MCF 10A (cell line): ENCODE results near the gene ITGA11. TPM values are rescaled to one million over a fixed set of nuclear protein-coding genes. Genes with fewer than 3 reads are reported as not detected.

Experiments used
- BruUV-seq: library from RNA; stranded (reverse); fragments of 400-500 nt; replicated peaks from 2 replicates; lab custom pipeline; 2021; lab: Mats Ljungman, UMichigan
- CTCF ChIA-PET: fragments of 300-600 bp; sonication (Branson Sonifier 250); formaldehyde crosslinking; extraction: SDS; loops from one replicate; lab custom pipeline; 2021; ENCODE audit warnings: antibody characterized with exemption, inconsistent platforms; lab: Yijun Ruan, JAX
- POLR2A ChIA-PET: fragments of 300-600, 350-650 bp; sonication (Branson Sonifier 250); formaldehyde crosslinking; extraction: SDS; loops from one replicate; lab custom pipeline; 2020; ENCODE audit warnings: antibody characterized with exemption, inconsistent platforms; lab: Yijun Ruan, JAX
- DNase-seq: peaks from one replicate; pipeline ENCODE4 v3.0.0-alpha.2; 2018; ENCODE audit not compliant: unreplicated experiment
- H3K27ac Mint-ChIP-seq: one replicate; pipeline ENCODE4 v1.8.0; 2022; ENCODE audit warnings: mild to moderate bottlenecking, low read depth, mixed read lengths; ENCODE audit not compliant: unreplicated experiment
- H3K27me3 Mint-ChIP-seq: one replicate; pipeline ENCODE4 v1.8.0; 2022; ENCODE audit warnings: mixed read lengths; ENCODE audit not compliant: insufficient read depth, unreplicated experiment
- H3K36me3 Mint-ChIP-seq: one replicate; pipeline ENCODE4 v1.8.0; 2022; ENCODE audit warnings: mild to moderate bottlenecking, moderate library complexity, mixed read lengths; ENCODE audit not compliant: insufficient read depth, unreplicated experiment
- H3K4me1 Mint-ChIP-seq: one replicate; pipeline ENCODE4 v1.8.0; 2022; ENCODE audit warnings: mixed read lengths; ENCODE audit not compliant: insufficient read depth, unreplicated experiment
- H3K4me3 Mint-ChIP-seq: one replicate; pipeline ENCODE4 v1.8.0; 2022; ENCODE audit warnings: mild to moderate bottlenecking, moderate library complexity, mixed read lengths; ENCODE audit not compliant: unreplicated experiment
- H3K9me3 Mint-ChIP-seq: one replicate; pipeline ENCODE4 v1.8.0; 2022; ENCODE audit warnings: mixed read lengths; ENCODE audit not compliant: unreplicated experiment
- intact Hi-C: fragments of 100-400 bp; cut with micrococcal nuclease; formaldehyde crosslinking; loops from 2 replicates; pipeline ENCODE4 v1.14.1; 2022
- total RNA-seq: library from RNA; stranded (reverse); gene quantifications from 2 replicates; pipeline ENCODE4 v1.2.3, GENCODE V29; 2022
- TF ChIP-seq, protein P1 (sequence below): fragments of 200-600 bp; IDR thresholded peaks from one replicate; pipeline ENCODE4 v1.8.0; 2022; ENCODE audit warnings: antibody characterized with exemption, mild to moderate bottlenecking; ENCODE audit not compliant: unreplicated experiment

ITGA11 gene
- total RNA-seq, 1 experiment from 2014 or later: 0.19 TPM

DNA sequence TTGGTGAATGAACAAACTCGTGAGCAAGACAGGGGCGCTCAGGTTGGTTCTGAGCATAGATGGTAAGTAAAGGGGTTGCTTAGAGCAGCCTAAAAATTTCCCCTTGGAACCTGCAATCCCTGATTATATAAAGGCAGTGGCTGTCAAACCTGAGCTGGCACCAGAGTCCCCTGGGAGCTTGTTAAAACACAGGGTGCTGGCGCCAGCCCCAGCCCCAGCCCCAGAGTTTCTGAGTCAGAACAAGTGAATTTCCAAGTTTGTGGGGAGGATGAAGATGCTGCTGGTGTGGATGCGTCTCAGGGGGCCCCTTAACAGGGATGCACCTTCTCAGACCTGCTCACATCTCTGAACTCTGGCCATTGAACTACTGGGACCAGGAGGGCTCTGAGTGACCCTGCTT, 106.2 kb downstream of the ITGA11 start:
- DNase-seq: peak; percentile 32
- H3K9me3 Mint-ChIP-seq: no peaks in the 10 kb centered on the region
- CTCF ChIA-PET: interaction anchor here (0.5 kb wide), 1 partner anchor 59 kb away, joined by 3 read pairs; no protein-coding TSS in a partner anchor

DNA sequence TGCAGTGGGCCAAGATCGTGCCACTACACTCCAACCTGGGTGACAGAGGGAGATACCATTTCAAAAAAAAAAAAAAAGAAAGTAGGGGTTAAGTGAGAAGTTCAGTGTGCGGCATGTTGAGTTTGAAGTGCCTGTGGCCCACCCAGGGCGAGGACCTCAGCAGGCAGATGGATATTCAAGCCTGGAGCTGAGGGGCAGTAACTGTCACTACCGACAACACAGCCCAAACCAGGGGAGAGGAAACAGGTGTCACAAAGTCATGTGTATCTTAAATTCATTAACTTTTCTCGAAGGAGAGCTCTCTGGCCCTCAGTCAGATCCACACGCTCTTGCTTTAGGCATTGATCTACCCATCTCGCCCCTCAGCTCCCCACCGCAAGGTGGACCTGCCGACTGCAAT, 109.2 kb downstream of the ITGA11 start:
- TF ChIP-seq, protein P1, sequence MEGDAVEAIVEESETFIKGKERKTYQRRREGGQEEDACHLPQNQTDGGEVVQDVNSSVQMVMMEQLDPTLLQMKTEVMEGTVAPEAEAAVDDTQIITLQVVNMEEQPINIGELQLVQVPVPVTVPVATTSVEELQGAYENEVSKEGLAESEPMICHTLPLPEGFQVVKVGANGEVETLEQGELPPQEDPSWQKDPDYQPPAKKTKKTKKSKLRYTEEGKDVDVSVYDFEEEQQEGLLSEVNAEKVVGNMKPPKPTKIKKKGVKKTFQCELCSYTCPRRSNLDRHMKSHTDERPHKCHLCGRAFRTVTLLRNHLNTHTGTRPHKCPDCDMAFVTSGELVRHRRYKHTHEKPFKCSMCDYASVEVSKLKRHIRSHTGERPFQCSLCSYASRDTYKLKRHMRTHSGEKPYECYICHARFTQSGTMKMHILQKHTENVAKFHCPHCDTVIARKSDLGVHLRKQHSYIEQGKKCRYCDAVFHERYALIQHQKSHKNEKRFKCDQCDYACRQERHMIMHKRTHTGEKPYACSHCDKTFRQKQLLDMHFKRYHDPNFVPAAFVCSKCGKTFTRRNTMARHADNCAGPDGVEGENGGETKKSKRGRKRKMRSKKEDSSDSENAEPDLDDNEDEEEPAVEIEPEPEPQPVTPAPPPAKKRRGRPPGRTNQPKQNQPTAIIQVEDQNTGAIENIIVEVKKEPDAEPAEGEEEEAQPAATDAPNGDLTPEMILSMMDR: no peak
- H3K36me3 Mint-ChIP-seq: peaks cover 5% of the 10 kb centered on the region
- H3K27ac Mint-ChIP-seq: no peak overlapping the region
- BruUV-seq: no TSS peak
- no peak for DNase-seq
- ChIA-PET POLR2A (interaction anchor here (0.7 kb wide), 1 partner anchor 192 kb away, joined by 3 read pairs; no protein-coding TSS in a partner anchor), CTCF (no interaction called here)
- H3K4me1 Mint-ChIP-seq: no peaks in the 10 kb centered on the region
- H3K27me3 Mint-ChIP-seq: peaks cover 12% of the 10 kb centered on the region
- H3K9me3 Mint-ChIP-seq: no peaks in the 10 kb centered on the region
- intact Hi-C loops: no loop called here
- H3K4me3 Mint-ChIP-seq: no peak overlapping the region

More for the DNA sequence above, 106.2 kb downstream of the ITGA11 start:
- POLR2A ChIA-PET: no interaction called here
- Mint-ChIP-seq H3K4me1 (no peaks in the 10 kb centered on the region), H3K27me3 (peaks cover 17% of the 10 kb centered on the region), H3K36me3 (peaks cover 5% of the 10 kb centered on the region), H3K4me3 (no peak overlapping the region), H3K27ac (no peak overlapping the region)
- intact Hi-C loops: no loop called here
- no TSS peak for BruUV-seq
- TF ChIP-seq, protein P1: no peak

DNA sequence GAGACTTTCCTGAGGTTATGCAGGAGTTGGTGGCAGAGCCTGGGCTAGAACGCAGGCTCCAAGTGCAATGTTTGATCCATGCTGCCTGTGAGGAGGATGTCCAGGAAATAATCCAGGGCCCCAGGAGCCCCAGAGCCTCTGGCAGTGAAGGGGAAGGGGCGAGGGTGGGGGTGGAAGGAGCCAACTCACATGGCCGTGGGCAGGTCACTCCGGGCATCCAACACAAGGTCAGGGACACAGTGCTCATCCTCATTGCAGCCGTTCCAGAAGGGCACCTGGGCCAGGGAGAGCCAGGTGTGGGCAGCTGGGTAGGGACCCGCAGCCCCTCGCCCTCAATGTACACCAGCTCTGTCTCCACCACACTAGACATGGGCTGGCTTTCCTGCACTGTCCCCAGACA, 110.7 kb downstream of the ITGA11 start:
- Mint-ChIP-seq H3K9me3 (no peaks in the 10 kb centered on the region), H3K27ac (no peak overlapping the region), H3K4me3 (no peak overlapping the region), H3K27me3 (no peaks in the 10 kb centered on the region), H3K36me3 (peaks cover 5% of the 10 kb centered on the region), H3K4me1 (no peaks in the 10 kb centered on the region)
- no TSS peak for BruUV-seq
- TF ChIP-seq, protein P1: no peak
- ChIA-PET POLR2A (no interaction called here), CTCF (interaction anchor here (0.6 to 1.2 kb wide), 2 partner anchors 15 to 127 kb away, joined by 3 to 4 read pairs; no protein-coding TSS in a partner anchor)
- intact Hi-C loops: no loop called here
- DNase-seq: no peak

DNA sequence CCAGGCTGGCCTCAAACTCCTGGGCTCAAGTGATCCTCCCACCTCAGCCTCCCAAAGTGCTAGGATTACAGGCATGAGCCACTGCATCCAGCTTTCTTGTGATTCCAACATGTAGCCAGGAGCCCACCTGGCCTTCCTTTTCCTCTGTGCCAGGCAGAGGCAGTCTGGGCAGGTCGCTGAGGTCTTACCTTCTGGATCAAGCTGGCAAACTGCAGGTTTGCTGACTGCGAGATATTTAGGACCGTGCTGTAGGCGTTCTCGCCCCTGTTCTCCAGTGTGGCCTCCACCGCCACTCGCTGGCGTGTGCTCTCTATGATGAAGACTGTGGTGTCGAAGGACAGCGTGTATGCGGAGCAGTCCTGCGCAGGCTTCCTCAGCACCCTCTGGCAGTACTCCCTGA, 112.0 kb downstream of the ITGA11 start:
- no peaks in the 10 kb centered on the region for H3K4me1 Mint-ChIP-seq
- TF ChIP-seq, protein P1: no peak
- DNase-seq: no peak
- ChIA-PET POLR2A (no interaction called here), CTCF (interaction anchor here (0.6 to 1.0 kb wide), 4 partner anchors 13 to 418 kb away, joined by 3 to 6 read pairs (median 3); no protein-coding TSS in a partner anchor)
- H3K4me3 Mint-ChIP-seq: no peak overlapping the region
- H3K27ac Mint-ChIP-seq: no peak overlapping the region
- H3K27me3 Mint-ChIP-seq: no peaks in the 10 kb centered on the region
- BruUV-seq: no TSS peak
- no peaks in the 10 kb centered on the region for H3K9me3 Mint-ChIP-seq
- intact Hi-C loops: no loop called here
- peaks cover 5% of the 10 kb centered on the region for H3K36me3 Mint-ChIP-seq
